Stimulated activated CD4-positive, alpha-beta T cell treated with anti-CD3 and anti-CD28 coated beads, Interleukin-12 subunit alpha, Interleukin-12 subunit beta, amount 100 ng/mL, for 4 hours (primary cell): ENCODE measurements around the gene KBTBD4.

Source experiments
- DNase-seq: peaks from one replicate; pipeline ENCODE4 v3.0.0-alpha.2; 2020

Gene KBTBD4

DNA sequence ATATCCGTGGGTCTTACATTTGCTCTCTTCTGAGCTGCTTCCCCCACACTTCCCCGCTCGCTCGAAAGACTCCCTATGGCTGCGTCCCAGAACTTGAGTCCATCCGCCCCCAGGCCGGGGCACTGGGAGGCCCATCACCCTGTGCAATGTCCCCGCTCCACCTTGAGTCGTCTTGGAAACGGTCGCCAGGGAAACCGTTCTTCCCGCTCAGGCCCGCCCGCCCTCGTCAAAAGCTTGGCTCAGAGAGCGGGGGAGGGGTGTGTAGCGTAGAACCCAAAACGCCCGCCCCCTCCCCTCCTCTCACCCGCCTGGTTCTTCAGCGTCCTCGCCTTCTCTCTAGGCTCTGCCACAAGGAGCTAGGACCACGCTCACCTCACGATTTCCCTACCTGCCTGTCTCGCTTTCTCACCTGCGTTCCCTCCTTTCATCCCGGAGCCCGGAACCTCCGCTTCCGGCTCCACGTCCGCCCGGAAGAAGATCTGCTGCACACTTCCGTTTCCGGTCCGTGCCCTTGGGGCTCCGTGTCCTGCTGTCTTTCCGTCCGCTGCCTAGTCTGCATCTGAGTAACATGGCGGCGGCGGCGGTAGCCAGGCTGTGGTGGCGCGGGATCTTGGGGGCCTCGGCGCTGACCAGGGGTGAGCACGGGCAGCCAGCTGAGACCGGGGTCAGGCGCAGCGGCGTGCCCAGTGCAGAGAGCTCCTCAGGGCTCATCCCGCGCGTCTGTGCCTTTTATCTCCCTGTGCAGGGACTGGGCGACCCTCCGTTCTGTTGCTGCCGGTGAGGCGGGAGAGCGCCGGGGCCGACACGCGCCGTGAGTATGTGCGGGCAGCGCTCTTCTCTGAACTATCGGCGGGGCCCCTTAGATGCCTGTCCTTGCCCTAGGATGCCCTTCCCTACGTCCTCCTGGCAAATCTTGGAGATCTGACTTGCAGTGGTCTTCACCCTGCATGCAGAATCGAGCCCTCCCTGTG, at the start of gene KBTBD4, which contains the start of gene NDUFS3:
TSS of gene KBTBD4 (minus strand) at position 447 of the 971 bp plus-strand sequence. CDS start at position 428, 19 bp downstream.
TSS of gene NDUFS3 (plus strand) at position 551 of the 971 bp plus-strand sequence. CDS start at position 569, 18 bp downstream.
- peak; percentile 84 for DNase-seq

- DNase-seq = no peak
These were observed 49.3 kb upstream of the KBTBD4 start for GRCh38 chr11:47628026-47628425.

GRCh38 chr11:47626234-47626633, 47.5 kb upstream of the KBTBD4 start:
- no peak for DNase-seq

GRCh38 chr11:47620836-47621378, 42.1 kb upstream of the KBTBD4 start:
- no peak for DNase-seq

- DNase-seq = no peak
These were observed 38.6 kb upstream of the KBTBD4 start for GRCh38 chr11:47617417-47617809.

- DNase-seq = no peak
These were observed 38.1 kb upstream of the KBTBD4 start for GRCh38 chr11:47616726-47617416.

DNA sequence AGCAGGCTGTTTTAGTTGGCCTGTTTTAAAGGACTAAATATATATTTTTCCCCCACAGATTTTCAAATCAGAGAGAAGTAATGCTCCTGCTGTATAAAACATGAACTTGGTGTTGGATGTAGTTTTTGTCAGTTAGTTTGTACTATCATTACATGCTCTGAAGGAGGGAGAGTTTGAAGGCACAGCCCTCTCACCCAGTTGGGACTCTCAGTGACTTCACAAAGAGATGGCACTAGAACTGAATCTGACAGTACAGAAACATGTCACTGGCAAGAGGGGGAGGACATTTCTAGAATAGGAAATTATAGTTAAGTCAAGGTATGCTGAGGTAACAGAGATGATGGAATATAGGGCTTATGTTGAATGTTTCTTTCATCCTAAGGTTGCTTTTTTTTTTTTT, 36.5 kb upstream of the KBTBD4 start:
- no peak for DNase-seq

- no peak for DNase-seq
These were observed 32.6 kb upstream of the KBTBD4 start for GRCh38 chr11:47611348-47611794.

DNA sequence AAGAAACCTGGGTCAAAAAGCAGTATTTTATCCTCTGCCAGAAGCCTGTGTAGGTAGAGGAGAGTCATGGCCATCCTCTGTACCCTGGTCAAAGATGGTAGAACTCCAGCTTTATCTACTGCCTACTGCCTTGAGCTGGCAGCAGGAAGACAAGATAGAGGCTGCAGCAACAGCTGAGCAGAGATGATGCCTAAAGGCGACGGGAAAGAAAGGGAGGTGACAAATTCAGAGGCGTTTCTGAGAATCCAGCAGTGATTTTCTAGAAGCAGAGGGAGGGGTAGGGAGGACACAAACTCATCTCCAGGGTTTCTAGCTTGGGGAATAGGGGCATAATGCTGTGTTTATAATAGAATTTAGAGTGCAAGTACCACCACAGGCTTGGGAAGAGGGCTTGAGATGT, 30.9 kb upstream of the KBTBD4 start:
- no peak for DNase-seq

DNA sequence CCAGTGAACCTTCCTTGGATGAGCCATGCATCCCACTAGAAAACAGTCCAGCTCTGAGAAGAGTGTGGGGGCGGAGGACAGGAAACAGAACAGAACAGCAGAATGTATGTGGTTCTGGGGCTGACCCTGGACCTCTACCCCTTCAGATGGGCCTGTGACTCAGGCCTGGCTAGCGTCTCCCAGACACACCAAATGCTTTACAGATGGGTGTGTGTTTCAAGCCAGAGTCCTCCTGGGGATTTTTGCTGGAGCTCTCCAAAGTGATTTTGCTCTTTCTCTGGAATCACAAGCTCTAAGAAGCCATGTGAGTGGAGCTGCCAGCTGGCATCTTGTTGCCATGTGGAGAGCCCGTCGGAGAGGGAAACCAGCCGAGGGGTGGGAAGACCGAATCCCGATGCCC, 28.6 kb upstream of the KBTBD4 start:
- DNase-seq = no peak

GRCh38 chr11:47606731-47607130, 28.0 kb upstream of the KBTBD4 start:
- DNase-seq = no peak

GRCh38 chr11:47605921-47606320, 27.2 kb upstream of the KBTBD4 start:
- DNase-seq = no peak

- no peak for DNase-seq
These were observed 24.5 kb upstream of the KBTBD4 start for GRCh38 chr11:47603295-47603694.

DNA sequence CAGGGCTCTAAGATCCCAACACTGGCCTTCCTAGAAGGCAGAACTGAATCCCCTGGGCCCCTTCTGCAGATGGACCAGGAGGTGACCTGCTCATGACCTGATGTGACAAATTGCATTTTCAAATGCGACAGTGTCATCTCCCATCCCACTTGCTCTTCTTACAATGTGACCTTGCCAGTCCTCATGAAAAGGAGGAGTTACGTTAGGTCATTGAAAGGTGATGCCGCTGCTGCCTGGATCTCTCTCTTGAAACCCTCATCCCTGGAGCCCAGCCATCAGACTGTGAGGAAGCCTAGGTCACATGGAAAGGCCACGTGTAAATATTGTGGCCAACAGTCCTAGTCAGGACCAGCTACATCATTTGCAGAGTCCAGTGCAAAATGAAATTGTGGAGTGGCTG, 21.1 kb upstream of the KBTBD4 start:
- DNase-seq = no peak

GRCh38 chr11:47595967-47596366, 17.2 kb upstream of the KBTBD4 start:
- DNase-seq = no peak

GRCh38 chr11:47595029-47595428, 16.3 kb upstream of the KBTBD4 start:
- DNase-seq = no peak

DNA sequence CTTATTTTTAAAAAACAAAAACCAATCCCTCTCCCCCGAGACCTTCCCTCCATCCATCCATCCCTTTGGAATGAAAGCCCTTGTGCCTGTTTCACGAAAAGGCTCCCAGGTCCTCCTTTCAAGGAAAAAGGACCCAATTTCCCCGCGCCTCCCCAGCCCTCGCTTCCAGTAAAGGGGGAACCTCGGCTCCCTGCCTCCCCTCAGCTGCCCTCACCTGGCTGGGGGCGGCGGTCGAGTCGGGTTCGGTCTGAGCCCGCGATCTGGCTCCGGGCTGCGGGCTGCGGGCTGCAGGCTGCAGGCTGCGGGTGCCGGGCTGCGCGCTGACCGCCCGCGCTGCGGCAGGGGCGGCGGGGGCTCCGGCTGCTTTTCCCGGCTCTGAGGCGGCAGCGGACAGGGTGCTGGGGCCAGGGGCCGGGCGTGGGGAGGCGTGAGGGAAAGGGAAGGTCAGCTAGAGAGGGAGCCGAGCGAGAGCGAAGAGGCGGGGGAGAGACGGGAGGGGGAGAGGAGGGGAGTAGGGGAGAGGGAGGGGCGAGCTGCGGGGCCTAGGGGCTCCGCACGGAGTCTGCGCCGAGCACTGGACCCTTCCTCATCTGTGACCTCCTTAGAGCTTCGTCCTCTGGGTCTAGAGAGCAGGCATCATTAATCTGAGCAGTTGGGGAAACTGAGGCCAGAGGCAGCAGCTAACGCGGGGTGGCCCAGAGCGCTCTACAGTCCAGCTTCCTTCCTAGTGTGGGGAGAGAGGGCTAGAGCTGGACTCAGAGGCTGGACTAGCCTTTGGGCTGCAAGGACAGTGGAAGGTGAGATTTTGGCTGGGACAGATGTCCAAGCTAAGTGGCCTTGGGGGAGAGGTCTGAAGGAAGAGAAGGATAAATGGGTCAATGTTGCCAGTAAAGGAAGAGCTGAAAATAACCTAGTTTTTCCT, 15.4 kb upstream of the KBTBD4 start, which contains the start of gene C1QTNF4:
TSS of gene C1QTNF4 (minus strand) at position 478 of the 922 bp plus-strand sequence. CDS start 3,601 bp downstream, outside the sequence.
- no peak for DNase-seq

DNA sequence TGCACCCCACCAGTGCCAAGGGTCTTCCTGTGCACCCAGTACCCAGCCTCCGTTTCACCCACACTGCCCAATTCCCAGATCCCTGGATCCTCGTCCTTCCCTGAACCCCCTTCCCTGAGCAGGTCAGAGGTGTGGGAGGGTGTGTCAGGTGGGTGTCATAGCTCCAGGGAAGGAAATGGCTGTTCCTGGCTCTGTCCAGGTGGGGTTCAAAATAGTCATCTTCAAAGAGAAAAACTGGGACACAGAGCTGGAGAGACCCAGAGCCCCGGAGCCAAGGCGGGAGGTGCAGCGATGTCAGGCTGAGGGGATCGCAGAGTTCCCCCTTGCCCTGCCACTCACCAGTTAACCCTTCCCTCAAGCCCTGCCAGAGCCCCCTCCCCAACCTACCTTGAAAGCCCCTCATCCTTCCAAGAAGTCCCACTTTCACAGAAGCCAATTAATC, 14.7 kb upstream of the KBTBD4 start:
- no peak for DNase-seq

GRCh38 chr11:47592970-47593369, 14.2 kb upstream of the KBTBD4 start:
- no peak for DNase-seq

DNA sequence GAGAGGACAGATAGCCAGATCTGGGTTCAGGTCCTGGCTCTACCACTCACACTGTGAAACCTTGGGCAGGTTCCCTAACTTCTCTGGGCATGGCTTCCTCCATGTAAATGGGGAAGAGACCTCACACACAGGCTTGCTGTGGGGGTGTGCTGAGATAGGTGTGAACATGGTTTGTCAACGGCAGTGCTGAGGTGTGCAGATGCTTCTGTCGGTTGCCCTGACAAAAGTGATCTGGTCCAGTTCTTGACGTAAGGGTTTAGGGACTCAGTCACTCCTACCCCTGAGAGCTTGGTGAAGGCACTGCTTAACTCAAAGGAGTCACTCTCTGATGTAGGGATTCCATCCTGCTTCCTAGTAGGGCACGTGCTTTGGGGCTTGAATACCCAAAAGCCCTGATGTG, 13.5 kb upstream of the KBTBD4 start:
- no peak for DNase-seq

DNA sequence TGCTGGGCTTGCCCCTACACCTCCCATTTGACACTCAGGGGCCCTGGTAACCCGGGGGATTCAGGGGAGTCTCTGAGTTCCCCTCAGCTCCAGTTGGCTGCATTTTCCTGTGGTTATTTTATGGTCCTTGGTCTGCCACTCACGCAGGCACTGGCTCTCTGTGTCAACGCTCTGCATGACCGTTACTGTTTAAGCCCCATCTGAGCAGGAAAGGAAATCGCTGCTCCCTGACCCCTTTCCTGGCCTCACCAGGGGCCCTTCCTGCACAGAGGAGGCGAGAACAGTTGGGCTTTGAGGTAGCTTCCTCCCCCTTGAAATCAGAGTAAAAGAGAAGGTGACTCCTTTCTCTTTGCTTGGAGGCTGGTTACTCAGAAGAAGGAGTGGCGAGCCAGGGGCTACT, 13.0 kb upstream of the KBTBD4 start:
- no peak for DNase-seq
